ENCODE results near the gene SAYSD1. TPM values are rescaled to one million over a fixed set of nuclear protein-coding genes. Genes with fewer than 3 reads are reported as not detected.
A peak's percentile ranks its signal among the peaks of the same experiment; 100 is the strongest.
"Not testable (repeated sequence)": the region's sequence is repeated elsewhere in the genome, so short reads cannot be mapped to it uniquely, and the experiment has no call there.

The SAYSD1 gene, protein sequence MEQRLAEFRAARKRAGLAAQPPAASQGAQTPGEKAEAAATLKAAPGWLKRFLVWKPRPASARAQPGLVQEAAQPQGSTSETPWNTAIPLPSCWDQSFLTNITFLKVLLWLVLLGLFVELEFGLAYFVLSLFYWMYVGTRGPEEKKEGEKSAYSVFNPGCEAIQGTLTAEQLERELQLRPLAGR
- total RNA-seq: 11.8 TPM
- long read RNA-seq, transcript SAYSD1-201 (2 exons, 2,020 nt): major isoform, 8 of 10 reads
- long read RNA-seq, partial matches to known transcripts: 0 of 10 reads
- long read RNA-seq, other reads (novel, unspliced or antisense): 2 of 10 reads

DNA sequence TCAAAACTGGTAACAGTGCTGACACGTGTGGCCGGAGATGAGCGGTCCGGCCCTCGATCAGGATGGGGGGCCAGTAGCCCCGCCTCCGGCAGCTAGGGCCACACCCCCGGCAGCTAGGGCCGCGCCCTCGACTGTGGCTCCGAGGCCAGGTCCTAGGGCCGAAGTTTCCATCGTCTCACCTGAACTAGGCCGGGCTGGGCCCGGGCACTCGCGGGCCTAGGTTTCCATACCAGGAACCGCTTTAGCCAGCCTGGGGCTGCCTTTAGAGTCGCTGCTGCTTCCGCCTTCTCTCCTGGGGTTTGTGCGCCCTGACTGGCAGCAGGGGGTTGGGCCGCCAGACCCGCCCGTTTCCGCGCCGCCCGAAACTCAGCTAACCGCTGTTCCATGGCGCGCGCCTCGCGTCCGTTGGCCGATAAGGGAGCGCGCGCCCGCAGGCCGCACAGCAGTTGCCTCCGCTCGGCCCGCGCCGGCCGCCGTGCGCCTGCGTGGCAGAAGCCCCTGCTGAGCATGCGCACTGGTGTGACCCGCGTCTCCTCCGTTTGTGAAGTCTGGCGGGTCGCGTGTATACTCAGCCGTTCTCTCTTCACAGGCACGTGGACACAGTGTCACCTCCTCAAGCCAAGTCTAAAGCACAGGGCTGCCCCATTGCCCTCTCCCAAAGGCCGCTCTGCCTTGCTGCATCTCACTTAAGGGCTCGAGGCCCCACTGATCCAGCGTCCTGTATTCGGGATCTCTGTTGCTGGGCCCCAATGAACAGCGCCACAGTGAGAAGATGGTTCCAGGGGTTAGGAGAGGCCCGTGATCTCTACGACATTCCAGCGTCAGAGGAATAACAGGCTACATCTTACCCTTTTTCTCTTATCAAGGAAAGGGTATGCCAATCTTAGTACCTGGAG lies at the start of gene SAYSD1:
SAYSD1 (minus strand) TSS at position 483 of the 896 bp plus-strand sequence; CDS start at position 386, 97 bp downstream.
- intact Hi-C loops (cut with DNase I): no loop called here
- DNase-seq (ENCODE audit: missing footprints): peak; percentile 98
- peak; percentile 98 for ATAC-seq

DNA sequence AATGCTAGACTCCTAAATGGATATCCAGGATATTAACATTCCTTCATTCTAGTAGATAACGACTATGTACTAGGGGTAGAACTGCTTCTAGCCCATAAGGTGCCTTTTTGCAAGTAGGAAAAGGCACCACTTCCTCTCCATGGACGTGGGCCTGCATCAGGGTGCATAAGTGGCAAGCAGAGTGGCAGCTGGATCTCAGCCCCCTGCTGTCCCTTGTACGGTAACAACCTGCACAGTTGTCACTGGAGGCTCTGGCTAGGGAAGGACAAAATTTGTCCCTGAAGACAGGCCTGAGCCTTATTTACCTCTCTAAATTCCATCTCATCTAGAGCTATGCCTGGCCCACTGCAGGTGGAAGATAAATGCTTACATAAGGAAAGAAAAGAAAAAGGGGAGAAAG lies 42.5 kb upstream of the SAYSD1 start:
- intact Hi-C loops (cut with DNase I): no loop called here
- ATAC-seq (no peak), DNase-seq (ENCODE audit: missing footprints) (no peak)

DNA sequence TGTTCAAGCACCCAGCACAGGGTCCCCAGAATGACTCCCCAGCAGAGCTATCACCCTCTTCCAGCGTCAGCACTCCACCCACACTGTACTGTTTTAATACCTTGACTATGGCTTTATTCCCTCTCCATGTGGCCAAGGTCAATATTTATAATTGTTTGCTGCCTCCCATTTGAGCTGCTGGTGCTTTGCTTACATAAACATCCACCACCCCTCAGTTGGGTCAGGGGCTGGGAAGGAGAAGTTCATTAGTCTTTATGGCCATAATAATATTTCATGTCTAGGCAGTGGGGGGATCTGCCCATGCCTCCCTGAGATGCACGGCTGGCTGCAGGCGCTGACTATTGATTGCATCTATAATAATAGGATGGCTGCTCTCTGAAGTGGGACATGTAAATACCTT lies 41.8 kb upstream of the SAYSD1 start:
- ATAC-seq (no peak), DNase-seq (ENCODE audit: missing footprints) (no peak)
- intact Hi-C loops (cut with DNase I): no loop called here

DNA sequence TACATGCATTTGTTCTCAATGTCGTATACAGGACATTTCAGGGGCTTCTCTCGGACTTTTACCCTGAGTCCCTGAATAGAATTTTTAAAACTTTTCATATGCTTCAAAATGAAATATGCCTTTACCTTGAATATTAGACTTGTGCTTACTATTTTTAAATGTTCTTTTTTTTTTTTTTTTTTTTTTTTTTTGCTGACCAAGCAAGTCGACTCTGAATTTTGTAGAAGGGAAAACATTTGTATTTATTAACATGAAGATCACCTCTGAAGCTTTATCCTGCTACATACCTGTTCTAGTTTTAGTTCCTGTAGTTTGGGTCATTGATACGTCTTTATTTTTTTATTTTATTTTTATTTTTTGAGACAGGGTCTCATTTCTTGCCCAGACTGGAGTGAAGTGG lies 39.7 kb upstream of the SAYSD1 start:
- no peak for ATAC-seq
- no peak for DNase-seq (ENCODE audit: missing footprints)
- intact Hi-C loops (cut with DNase I): no loop called here

DNA sequence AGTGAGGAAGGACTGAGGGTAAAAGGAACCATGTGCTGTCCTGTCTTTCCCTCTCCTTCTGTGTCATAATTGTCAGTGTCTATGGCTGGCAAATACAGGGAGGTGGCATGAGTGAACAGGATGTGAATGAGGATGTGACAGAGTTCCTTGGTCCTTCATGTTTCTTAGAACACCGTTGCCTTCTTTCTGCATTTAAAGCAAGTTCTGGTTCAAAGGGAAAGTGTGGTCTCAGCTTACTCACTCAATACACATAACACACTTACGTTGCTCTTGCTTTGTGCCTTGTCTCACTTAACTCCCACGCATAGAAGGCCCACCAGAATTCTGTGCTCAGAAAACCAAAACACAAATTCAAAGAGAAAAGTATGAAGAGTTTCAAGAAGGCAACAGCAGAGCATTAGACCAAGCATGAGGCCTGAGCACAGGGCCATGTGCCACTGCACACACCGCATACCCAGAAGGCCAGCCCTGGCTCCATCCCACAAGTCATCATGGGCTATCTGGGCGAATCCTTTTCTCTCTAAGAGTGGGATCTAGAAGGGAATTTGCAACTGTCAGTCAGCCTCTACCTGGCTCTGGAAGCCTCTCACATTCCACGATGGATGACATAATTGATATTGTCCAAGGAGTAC lies 38.9 kb upstream of the SAYSD1 start:
- no peak for DNase-seq (ENCODE audit: missing footprints)
- intact Hi-C loops (cut with DNase I): no loop called here
- no peak for ATAC-seq

DNA sequence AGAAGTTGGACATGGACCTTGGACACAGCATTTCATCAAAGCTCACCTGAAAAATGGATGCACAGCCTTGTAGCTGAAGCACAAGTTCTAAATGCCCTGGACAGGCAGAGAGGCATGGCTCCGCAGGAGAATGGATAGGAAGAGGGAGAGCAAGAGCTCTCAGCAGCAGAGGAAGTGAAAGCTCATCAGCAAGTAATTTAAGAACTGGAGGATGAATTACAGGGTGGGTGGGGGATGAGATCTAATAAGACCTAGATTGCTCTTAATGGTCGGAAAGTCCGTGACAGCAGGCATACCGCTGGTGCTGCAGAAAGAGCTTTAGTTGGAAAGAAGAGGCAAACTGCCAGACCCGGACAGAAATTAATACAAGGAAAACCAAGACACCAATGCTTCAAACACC lies 37.3 kb upstream of the SAYSD1 start:
- intact Hi-C loops (cut with DNase I): no loop called here
- no peak for ATAC-seq
- DNase-seq (ENCODE audit: missing footprints): no peak

DNA sequence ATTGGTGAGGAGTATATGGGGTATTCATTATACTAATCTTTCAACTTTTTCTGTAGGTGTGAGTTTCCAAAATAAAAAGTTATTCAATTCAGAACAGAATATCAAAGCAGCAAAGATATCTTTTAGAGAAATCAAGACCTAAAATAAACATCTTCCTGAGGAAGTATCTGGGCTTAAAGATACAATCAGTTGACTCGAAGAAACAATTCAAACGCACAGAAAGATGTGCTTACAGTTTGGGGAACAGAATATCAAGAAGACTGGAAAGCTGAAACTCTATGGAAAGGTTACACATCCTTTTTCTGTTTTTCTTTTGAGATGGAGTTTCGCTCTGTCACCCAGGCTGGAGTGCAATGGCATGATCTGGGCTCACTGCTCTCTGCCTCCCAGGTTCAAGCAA lies 36.2 kb upstream of the SAYSD1 start:
- DNase-seq (ENCODE audit: missing footprints) (no peak), ATAC-seq (no peak)
- intact Hi-C loops (cut with DNase I): no loop called here

DNA sequence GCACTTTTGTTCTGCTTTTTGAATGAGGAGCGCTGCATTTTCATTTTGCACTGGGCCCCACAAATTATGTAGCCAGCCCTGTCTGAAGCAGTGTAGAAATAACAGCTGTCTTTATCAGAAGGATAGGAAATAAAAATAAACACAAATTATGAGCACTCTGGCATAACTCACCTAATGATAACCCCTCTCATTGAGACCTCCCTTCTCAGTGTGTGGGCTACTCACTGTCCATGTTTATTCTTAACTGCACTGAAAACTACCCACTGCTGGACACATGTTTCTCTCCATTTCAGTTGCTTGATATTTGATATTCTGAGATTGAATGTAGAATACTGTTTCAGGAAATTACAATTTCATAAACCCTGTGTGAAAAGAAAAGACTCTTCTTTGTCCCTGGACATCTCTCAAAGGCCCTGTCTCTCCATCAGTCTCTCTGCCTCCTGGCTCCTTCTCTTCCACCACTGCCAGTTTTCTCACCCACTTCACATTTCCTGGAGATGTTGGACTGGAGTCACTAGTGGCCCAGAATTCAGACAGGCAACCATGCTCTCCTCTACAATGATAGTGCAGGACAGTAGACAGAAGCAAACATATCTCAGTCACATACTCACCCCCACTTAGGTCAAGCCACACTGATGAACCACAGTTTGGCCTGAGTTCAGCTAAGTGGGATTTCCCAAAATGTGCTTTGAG lies 29.6 kb upstream of the SAYSD1 start:
- intact Hi-C loops (cut with DNase I): no loop called here
- no peak for ATAC-seq
- DNase-seq (ENCODE audit: missing footprints): no peak

DNA sequence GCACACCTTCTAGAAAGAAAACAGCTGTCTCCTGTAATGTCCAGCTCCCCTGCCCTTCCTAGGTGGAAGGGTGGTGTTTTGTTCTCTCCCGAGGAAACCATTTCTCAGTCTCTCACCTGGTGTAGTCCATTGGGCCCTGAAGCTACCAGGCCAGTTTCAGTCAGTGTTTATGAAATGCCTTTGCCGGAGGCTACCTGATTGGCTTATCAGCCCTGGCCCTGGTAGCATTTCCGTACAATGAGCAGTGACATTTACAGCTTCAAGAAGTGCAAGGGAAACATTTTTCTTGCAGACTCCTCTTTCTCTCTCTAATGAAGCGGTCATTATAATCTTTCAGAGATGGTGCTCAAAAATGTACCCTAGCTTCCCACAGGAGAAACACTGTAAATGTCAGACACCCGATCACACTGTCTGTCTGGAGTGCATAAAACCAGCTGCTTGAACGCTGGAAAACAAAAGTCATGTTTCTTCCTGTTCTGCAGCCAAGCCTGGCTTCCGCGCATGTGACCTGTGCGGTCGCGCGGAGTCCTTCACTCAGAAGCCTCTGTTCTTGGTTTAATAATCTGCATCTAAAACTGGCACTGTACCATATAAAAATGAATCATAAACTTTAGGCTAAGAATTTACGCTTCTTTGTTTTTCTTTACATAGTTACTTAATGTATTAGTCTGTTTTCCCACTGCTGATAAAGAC lies 28.4 kb upstream of the SAYSD1 start:
- DNase-seq (ENCODE audit: missing footprints): no peak
- ATAC-seq: no peak

DNA sequence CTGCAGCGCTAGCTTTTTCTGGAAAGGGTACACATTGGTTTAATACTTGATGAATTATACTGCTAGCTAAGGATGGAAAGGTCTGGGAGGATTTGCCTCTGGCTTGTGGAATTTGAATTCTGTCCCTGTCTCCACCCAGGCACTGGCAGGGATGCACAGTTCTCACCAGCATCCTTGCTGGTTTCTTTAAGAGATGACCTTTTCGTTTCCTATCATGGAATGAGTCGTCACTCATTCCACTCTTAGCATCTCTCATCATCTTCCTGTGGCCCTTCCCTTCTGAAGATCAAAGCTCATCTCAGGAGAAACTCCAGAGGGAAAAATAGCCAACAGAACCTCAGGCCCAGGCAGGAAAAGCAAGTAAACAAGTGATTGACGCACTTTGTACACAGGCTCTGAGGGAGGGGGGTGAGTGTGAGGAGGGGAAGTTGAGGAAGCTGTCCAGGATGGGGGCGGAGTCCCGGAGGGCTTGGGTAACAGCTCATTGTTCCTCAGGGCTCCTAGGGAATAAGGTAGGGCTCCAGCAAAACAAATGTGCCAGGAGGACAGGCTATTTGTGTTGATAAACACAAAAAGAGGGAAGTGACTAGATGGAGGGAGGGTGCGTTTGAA lies 25.7 kb upstream of the SAYSD1 start:
- ATAC-seq: no peak
- intact Hi-C loops (cut with DNase I): no loop called here
- no peak for DNase-seq (ENCODE audit: missing footprints)

More for the DNA sequence above, 28.4 kb upstream of the SAYSD1 start:
- intact Hi-C loops (cut with DNase I): no loop called here

DNA sequence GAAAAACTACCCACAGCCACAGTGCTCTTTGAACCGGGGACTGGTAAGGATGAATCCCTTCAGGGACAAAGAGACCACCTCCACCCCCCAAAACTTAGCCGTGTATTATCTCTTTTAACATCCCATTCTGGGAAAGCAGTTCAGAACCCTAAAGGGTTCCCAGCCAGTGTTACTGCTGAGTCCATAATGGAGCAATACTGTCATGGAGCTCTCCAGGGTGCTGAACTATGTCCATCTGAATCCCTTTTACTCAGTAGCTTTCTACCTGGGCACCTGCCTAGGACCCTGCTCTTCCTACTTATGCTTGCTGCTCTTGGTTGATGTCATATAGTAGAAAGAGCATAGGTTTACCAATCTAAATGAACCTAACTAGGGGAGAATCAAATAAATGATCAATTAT lies 22.3 kb upstream of the SAYSD1 start:
- ATAC-seq (no peak), DNase-seq (ENCODE audit: missing footprints) (no peak)
- intact Hi-C loops (cut with DNase I): no loop called here

DNA sequence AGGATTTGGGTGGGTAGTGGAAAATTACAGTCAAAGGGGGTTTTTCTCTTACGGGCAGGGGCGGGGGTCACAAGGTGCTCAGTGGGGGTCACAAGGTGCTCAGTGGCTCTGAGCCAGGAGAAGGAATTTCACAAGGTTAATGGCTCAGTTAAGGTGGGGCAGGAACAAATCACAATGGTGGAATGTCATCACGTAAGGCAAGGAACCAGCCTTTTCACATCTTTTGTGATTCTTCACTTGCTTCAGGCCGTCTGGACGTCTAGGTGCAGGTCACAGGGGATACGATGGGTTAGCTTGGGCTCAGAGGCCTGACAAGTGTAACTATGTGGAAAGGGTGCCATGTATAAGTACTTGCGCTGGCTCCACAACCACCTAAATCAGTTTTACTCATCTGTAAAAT lies 21.2 kb upstream of the SAYSD1 start:
- intact Hi-C loops (cut with DNase I); DNase-seq (ENCODE audit: missing footprints); ATAC-seq: not testable (repeated sequence)

DNA sequence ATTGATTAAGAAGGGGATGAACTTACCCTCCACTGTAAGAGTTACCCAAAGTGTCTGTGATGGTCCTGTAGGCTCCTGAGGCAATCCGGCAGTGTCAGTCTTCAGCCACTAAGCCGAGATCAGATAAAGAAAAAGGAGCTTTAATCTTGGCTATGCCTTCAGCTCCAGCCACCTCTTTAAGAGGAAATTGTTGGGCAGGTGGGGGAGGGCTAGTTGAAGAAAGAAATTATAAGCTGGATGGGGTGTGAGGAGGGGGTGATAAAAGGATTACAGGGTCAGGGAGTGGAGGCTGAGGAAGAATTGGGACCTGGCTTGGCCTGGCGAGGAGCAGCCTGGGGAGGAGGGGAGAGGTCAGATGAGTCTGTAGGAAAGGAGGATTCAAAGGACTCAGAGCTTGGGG lies 19.8 kb upstream of the SAYSD1 start:
- intact Hi-C loops (cut with DNase I); DNase-seq (ENCODE audit: missing footprints); ATAC-seq: not testable (repeated sequence)

DNA sequence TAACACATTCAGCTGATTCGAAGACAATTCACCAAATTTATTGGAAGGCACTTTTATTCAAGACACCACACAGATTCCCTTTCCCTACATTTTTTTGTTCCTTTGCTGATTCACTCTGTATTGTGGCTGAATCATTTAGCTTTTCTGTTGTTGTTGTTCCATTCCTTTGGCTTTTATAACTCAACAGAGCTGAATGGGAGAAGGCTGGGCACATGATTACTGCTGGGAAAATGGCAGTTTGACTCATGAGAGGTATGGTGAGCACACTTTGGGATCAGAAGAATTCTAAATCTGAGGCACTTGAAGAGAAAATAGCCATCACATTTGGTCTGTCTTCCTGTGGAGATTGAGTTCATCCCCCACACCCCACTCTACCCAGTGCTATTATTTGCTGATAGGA lies 15.7 kb upstream of the SAYSD1 start:
- ATAC-seq (no peak), DNase-seq (ENCODE audit: missing footprints) (no peak)
- intact Hi-C loops (cut with DNase I): no loop called here

DNA sequence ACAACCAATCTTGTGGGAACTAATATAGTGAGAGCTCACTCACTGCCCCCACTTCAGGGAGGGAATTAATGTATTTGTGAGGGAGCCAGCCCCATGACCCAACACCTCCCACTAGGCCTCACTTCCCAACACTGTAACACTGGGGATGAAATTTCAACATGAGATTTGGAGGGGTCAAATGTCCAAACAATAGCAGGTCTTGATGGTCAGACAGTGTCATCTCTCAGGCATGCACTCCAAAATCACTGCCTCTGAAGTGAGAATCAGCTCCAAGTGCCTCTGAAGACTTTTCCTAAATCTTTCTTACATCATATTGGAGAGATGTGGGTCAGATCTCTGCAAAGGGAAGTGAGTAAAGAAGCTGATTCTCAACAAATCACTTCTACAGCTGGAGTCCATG lies 13.8 kb upstream of the SAYSD1 start:
- intact Hi-C loops (cut with DNase I): no loop called here
- ATAC-seq (no peak), DNase-seq (ENCODE audit: missing footprints) (no peak)

DNA sequence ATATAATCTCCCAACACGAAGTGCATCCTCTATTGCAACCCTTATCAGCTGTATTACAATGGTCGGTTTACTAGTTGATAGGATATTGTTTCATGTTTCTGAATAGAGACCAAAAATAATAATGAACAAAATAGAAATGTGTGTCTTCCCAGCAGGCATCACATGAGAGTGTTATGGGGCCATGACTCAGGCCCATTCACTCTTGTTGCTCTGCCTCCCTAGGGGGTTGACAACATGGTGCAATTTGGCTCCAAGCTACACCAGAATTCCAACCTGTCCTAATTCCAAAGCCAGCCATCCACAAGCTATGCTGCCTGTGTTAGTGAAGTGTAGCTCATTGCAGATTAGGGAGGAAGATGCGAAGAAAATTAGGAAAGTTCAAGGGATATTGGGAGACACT lies 13.1 kb upstream of the SAYSD1 start:
- no peak for ATAC-seq
- DNase-seq (ENCODE audit: missing footprints): no peak
- intact Hi-C loops (cut with DNase I): no loop called here

DNA sequence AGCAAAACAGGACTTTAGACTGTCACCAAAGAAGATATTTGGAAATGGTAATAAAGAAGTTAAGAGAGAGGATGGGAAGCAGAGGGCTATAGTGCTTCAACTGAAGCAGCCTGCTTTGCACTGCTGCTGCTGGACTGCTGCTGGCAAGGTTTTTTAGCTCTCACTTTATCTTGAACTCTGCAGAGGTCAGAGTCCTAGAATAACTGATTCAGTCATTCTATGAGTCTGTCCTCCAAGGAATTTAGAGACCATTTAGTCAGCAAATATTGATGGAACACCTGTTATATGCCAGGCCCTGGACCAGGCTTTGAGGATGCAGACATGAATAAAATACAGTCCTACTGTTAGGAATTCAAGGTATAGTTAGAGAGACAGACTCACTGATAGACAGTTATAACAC lies 9.1 kb upstream of the SAYSD1 start:
- ATAC-seq (peak; percentile 26), DNase-seq (ENCODE audit: missing footprints) (no peak)
- intact Hi-C loops (cut with DNase I): no loop called here

DNA sequence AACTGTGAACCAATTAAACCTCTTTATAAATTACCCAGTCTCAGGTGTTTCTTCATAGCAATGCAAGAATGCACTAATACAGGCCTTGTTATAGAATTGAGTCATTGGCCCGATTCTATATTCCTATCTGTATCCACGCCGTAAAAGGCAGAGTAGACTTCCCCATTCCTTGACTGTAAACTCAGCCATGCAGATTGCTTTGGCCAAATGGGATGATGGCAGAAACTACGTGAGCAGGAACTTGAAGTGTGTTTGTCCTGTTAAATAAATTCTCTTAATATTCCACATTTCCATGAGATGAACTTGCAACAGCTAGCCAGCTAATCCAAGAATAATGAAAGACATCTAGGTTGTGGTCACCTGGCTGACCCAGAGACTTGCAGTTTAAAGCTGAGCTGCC lies 3.9 kb upstream of the SAYSD1 start:
- ATAC-seq (no peak), DNase-seq (ENCODE audit: missing footprints) (no peak)
- intact Hi-C loops (cut with DNase I): no loop called here
